Measurements from ENCODE around the gene HK3.

The HK3 gene

GRCh38 chr5:176899296-176899891, at the start of gene HK3:
Gene HK3 (minus strand): TSS chr5:176899346. CDS start chr5:176896159, 3,187 bp downstream.
- DNase-seq, result peak; percentile 91

DNA sequence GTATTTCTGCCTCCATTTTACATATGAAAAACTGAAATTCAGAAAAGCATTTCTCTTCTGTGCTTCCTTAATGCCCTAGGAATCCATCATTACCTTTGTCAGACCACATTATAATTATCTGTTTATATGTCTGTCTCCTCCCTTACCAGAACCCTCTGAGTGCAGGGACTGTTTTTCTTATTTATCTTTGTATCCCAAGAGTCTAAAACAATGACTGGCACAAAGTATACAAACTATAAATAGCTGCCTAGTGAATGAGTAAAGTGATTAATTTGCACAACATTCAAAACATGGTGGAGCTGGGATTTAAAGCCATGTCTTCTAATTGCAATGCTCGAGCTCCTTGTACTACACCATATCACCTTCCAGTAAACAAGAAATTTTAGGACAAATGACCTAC, 49.3 kb upstream of the HK3 start:
- DNase-seq, result no peak

DNA sequence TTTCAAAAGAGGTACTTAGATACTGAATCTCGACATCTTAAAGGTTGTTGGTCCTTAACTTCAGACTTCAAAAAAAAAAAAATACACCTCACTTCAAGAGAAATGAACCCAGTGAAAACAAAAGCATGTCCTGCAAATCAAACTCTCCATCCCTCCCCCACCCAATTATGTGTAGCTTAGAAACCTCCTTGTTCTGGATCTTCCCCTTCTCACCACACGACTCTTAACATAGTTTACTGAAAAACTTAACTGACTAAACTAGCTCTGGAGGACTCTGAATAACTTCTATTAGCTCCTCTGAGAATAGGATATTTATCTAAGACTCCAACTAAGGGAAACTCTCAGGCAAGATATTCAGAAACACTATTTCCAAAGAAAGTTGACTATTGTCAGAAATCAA, 48.7 kb upstream of the HK3 start:
- DNase-seq, result no peak

GRCh38 chr5:176944268-176944667, 45.1 kb upstream of the HK3 start:
- no peak for DNase-seq

DNA sequence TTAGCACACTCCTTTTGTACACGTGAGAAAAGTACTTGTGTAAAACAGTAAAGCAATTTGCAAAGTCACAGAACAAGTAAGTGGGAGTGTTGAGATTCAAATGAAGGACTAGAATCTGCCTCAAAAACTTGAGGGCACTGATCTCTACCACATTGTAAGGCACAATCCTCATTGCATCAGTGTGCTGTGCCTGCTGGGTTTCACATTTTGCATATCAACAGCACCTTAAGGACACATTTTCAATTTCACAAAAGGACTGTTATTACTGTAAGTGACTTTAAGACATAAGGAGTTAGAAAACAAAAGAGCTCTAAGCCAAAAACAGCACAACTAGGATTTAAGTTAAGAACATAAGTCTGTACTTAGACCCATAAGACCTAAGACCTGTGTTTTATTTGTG, 44.7 kb upstream of the HK3 start:
- no peak for DNase-seq

DNA sequence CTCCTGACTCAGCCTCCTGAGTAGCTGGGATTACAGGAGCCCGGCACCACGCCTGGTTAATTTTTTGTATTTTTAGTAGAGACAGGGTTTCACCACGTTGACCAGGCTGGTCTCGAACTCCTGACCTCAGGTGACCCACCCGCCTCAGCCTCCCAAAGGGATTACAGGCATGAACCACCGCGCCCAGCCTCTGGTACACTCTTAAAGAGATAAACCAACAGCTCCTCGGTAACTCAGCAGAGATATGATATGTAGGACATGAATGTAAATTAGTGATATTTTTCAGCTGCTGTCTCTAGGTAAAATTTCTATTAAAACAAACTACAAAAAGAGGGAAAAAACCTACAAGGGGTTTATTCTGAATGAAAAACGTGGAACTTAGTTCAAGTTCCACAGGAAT, 42.8 kb upstream of the HK3 start:
- no peak for DNase-seq

- no peak for DNase-seq
Measured at GRCh38 chr5:176938472-176938871, 39.3 kb upstream of the HK3 start.

GRCh38 chr5:176935017-176935416, 35.9 kb upstream of the HK3 start:
- no peak for DNase-seq

DNA sequence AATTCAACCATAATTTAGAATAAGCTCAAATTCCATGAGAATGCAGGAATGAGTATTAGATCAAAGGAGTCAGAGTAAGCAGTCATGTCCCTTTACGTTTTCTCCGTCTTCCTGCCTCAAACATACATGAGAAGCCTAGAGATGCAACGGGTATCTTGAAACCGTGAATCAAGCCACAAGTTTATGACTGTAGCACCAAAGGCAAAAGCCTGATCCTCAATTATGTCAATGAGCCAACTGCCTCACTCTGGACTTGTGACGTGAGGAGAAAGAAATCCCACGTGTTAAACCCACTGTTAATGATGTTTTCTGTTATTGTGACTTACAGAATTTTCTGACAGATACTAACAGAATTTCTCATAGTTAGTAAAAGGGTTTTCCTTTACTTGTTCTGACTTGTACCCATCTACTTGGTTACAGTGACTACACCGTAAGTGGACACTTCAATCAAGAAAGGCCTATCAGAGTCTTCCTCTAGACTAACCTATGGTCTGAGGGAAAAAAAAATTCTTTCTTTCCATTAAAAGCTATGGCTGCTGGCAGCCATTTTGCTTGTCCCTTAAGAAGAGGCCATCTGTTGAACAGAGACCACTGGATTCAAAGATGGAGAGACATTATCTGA, 35.3 kb upstream of the HK3 start:
- no peak for DNase-seq

DNA sequence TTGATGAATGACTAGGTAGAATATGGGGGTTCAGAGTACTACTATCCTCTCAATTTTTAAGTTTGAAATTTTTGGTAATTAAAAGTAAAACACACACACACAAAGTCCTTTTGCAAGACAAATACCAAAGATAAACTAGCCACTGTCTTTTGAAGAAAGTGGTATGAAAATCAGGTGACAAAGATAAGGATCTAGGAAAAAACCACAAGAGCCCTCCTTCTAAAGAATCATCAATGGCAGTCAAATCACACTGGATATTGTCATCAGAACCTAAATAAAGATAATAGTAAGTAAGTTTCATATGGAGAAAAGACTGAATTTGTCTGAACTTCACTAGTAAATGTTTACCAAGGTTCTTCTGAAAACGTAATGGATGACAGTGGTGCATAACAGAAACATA, 30.5 kb upstream of the HK3 start:
- DNase-seq, result no peak

DNA sequence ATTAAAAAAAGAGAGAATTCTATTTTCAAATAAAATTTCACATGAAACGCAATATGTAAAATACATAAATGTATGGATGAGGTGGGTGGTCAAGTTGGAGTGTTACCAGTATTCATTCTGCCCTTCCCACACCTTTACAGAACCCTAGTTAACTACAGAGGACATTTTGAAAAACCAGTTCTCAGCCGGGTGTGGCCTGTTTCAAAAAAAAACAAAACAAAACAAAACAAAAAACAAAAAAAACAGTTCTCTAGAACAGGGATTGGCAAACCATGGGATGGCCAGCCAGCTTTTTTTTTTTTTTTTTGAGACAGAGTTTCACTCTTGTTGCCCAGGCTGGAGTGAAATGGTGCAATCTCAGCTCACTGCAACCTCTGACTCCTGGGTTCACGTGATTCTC, 28.4 kb upstream of the HK3 start:
- DNase-seq, result no peak

GRCh38 chr5:176922817-176923216, 23.7 kb upstream of the HK3 start:
- no peak for DNase-seq

DNA sequence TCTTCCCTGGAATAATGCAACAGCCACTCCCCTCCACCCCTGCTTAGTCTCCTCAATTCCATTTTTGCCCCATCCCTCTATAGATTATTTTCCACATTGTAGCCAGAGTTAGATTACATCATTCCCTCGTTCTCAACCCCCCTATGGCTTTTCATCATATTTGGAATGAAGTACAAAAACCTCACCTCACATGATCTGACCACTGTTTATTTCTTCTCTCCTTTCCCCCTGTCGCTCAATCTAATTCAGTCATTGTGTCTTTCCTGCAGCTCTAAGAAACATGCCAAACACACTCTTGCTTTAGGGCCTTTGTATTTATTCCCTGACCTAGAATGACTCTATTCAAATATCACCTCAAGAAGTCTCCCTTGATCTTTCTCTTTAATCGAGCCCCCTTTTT, 22.6 kb upstream of the HK3 start:
- no peak for DNase-seq

- DNase-seq, result no peak
Measured at GRCh38 chr5:176918613-176919012, 19.5 kb upstream of the HK3 start.

GRCh38 chr5:176916337-176916736, 17.2 kb upstream of the HK3 start:
- no peak for DNase-seq

GRCh38 chr5:176915906-176916305, 16.8 kb upstream of the HK3 start:
- no peak for DNase-seq

DNA sequence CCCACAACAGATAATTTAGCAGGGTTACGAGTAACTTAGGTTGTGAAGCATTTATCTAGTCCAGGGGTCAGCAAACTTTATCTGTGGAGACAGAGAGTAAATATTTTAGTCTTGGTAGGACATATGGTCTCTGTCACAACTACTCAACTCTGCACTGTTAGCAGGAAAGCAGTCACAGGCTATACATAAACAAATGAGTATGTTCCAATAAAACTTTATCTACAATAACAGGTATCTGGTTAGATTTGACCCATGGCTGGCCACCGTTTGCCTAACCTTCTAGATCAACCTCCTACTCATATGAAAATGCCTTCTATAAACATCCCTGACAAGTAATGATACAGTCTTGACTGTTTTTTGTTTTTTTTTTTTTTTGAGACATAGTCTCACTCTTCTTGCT, 13.0 kb upstream of the HK3 start:
- no peak for DNase-seq

DNA sequence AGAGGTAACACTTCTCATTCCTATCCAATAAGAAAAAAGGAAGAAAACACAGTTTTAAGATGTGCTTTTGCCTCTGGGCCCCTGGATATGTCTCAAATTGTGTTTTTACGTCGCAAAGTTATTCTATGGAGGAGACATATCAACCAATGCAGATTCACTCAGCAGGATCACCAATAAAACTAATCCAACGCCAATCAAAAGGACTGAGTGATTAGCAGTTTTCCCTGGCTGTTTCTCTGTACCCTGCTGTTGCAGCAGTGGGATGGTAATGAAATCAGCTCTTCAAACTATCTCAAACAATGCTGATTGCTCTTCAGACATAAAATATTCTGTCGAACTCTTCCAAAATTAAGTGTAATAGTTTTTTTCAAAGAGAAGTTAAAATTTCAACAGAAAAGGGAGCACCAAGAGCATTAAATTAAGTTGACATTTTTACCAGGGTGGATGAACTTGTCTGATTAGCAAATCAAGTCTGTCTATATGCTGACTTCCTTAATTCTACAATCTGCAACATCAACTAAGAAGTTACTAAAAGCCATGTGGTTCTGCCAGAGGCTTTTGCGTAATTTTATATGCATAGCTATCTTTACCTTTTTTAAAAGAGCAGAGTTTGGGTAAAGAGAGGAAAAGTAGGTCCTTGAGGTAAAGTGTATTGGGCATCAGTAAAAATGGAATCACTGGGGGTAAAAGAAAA, 9.7 kb upstream of the HK3 start:
- peak; percentile 64 for DNase-seq

DNA sequence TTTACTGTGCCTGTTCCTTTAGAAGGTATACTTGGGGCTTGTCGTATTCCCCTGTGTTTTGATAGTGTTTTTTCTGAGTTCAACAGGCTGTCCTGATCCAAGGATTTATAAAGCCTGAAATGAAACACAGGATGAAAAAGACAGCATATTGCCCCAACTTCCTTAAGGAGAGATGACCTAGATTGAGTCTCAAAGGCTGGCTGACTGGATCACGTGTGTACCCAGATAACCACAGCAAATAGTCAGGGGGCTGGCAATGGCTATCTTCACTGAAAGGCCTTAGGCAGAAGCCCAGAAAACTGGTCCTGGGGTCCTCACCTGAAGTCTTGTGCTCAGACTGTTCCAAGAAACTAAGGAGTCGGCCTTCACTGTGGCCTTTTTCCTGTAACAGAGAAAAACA, 7.7 kb upstream of the HK3 start:
- DNase-seq, result no peak

- no peak for DNase-seq
Measured at GRCh38 chr5:176906126-176906525, 7.0 kb upstream of the HK3 start.

DNA sequence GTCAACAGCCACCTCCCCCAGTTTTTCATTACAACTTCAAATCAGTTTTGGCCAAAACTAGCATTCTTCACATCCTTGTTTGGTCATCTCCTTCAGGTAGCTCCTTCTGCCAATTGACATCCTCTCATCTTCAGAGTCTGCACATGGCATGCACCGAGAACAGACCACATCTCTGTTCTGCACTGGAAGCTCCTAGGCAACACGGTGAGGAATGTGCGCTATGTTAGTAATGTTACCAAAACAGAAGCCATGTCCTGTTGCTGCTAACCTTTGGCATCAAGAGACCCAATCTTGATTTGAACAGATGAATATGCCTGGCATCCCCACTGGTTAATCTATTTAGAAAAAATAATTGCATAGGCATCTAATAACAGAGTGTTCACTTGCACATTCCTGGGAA, 5.1 kb upstream of the HK3 start:
- DNase-seq, result no peak

GRCh38 chr5:176902911-176903664, 3.9 kb upstream of the HK3 start:
- peak; percentile 37 for DNase-seq

DNA sequence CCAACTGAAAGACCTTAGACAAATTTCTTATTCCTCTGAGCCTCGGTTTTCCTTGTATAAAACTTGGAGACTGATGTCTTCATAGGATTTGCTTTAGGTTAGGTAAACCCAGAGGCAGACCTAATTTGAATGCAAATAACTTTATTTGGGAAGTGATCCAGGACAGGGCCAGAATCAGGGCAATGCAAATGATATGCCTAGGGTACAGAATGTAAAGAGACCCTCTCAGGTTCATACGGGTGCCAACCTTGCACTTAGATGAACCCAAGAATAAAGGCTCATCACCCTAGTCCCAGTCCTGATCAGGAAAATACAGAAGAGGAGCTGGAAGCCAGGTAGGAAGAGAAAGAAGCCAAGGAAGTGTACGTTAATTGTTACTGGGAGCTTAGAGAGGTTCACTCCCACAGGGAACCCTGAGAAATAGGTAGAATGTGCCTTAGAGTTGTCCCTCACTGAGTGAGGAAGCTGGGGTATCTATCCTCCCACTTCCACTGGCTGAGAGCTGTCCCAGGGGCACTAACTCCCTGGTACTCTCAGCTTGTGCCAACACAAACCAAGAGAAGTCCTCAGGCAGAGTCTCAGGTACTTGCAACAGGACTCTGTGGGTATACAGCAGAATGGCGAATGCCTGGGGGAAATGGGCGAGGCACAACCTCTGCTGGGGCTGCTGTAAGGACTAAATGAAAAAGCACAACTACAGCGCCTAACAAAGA, 3.1 kb upstream of the HK3 start:
- no peak for DNase-seq

Measured in MV-4-11 (cell line).